ENCODE data around the gene NHLRC4. TPM values are rescaled to one million over a fixed set of nuclear protein-coding genes. Genes with fewer than 3 reads are reported as not detected.

The NHLRC4 gene
- polyA plus RNA-seq, 2 of the 4 experiments (the other 2 are of a cell fraction), result 0.03 to 0.09 TPM

GRCh38 chr16:560701-561412 is 5.9 kb upstream of the NHLRC4 start:
- Histone ChIP-seq H3K4me3 (peak overlapping the region; percentile 47), H3K27ac (peak overlapping the region in 1 of 2 experiments; percentile 75; a peak in 3 of 6 replicates), H3K4me2 (peak overlapping the region; percentile 97), H3K9me3 (no peaks in the 10 kb centered on the region), H3K4me1 (peaks cover 12% of the 10 kb centered on the region; the same call in 2 of the 3 replicates)
- ATAC-seq (no peak), DNase-seq (ENCODE audit: low read depth in 1 of 2, low spot score in 1 of 2) (no peak), FAIRE-seq (no peak)
- 80% methylated on average over 1 of the region's 54 CpGs for WGBS (ENCODE audit: missing lambda C conversion rate)
- CTCF ChIA-PET, result interaction anchor here (6.1 kb wide), 1 partner anchor 14 kb away, joined by 24 read pairs; no protein-coding TSS in a partner anchor
- POLR2A ChIA-PET, result no interaction called here
- TF ChIP-seq CHD4 (IDR thresholded peaks at IDR 0.05; ENCODE audit: borderline replicate concordance), result no peak
- no peak for TF ChIP-seq ATOH8 (CRISPR knock-in tag; IDR thresholded peaks at IDR 0.05; ENCODE audit: low read depth)
- no peak for TF ChIP-seq HEYL (CRISPR knock-in tag; IDR thresholded peaks at IDR 0.05)
- no peak for TF ChIP-seq BHLHE40 (IDR thresholded peaks at IDR 0.05; ENCODE audit: low read depth, low read length)
- TF ChIP-seq MYC (IDR thresholded peaks at IDR 0.05; ENCODE audit: borderline replicate concordance, low read length), result no peak
- TF ChIP-seq NPAS2 (CRISPR knock-in tag; IDR thresholded peaks at IDR 0.05; ENCODE audit: borderline replicate concordance), result no peak

DNA sequence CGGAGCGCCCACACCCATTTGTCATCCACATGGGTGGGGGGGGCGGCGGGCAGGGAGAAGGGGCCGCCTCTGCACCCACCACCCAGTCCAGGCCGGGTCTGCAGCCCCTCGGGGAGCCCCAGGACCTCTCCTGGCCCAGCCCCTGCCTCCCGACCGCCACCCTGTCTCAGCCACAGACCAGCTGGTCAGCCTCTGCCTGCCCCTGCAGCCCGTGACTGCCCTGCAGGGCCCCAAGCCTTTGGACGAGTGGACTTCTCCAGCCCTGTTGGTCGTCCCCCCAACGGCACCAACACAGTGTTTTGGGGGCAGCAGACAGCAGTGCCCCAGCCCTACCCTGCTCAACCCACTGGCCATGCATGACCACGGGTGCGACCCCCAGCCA is 5.4 kb upstream of the NHLRC4 start:
- POLR2A ChIA-PET, result no interaction called here
- no peak for FAIRE-seq
- Histone ChIP-seq H3K4me1 (peaks cover 12% of the 10 kb centered on the region), H3K9me3 (no peaks in the 10 kb centered on the region), H3K27ac (no peak overlapping the region), H3K4me3 (no peak overlapping the region), H3K4me2 (no peak overlapping the region)
- DNase-seq (ENCODE audit: low read depth in 1 of 2, low spot score in 1 of 2), result no peak
- CTCF ChIA-PET, result interaction anchor here (0.6 to 0.8 kb wide), 2 partner anchors 18 to 139 kb away, joined by 3 read pairs; no protein-coding TSS in a partner anchor
- peak in 1 of 2 experiments; percentile 2; a peak in 1 of 6 replicates for ATAC-seq
- no peak for TF ChIP-seq FOSB (CRISPR knock-in tag; IDR thresholded peaks at IDR 0.05)
- TF ChIP-seq ATOH8 (CRISPR knock-in tag; IDR thresholded peaks at IDR 0.05; ENCODE audit: low read depth), result no peak
- TF ChIP-seq, protein P1, sequence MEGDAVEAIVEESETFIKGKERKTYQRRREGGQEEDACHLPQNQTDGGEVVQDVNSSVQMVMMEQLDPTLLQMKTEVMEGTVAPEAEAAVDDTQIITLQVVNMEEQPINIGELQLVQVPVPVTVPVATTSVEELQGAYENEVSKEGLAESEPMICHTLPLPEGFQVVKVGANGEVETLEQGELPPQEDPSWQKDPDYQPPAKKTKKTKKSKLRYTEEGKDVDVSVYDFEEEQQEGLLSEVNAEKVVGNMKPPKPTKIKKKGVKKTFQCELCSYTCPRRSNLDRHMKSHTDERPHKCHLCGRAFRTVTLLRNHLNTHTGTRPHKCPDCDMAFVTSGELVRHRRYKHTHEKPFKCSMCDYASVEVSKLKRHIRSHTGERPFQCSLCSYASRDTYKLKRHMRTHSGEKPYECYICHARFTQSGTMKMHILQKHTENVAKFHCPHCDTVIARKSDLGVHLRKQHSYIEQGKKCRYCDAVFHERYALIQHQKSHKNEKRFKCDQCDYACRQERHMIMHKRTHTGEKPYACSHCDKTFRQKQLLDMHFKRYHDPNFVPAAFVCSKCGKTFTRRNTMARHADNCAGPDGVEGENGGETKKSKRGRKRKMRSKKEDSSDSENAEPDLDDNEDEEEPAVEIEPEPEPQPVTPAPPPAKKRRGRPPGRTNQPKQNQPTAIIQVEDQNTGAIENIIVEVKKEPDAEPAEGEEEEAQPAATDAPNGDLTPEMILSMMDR (IDR thresholded peaks at IDR 0.05), result no peak
- 61% methylated on average over 8 of the region's 15 CpGs for WGBS (ENCODE audit: missing lambda C conversion rate)

- Histone ChIP-seq H3K4me1 (peaks cover 20% of the 10 kb centered on the region), H3K9me3 (no peaks in the 10 kb centered on the region), H3K27ac (no peak overlapping the region), H3K4me3 (no peak overlapping the region), H3K4me2 (no peak overlapping the region)
- ChIA-PET POLR2A (no interaction called here), CTCF (interaction anchor here (0.6 to 0.8 kb wide), 2 partner anchors 17 to 140 kb away, joined by 3 read pairs; no protein-coding TSS in a partner anchor)
- DNase-seq (ENCODE audit: low read depth in 1 of 2, low spot score in 1 of 2) (no peak), ATAC-seq (0 out of 6 replicates have a peak, but pooled peaks of 1 of the 2 experiments have one; percentile 2), FAIRE-seq (no peak)
- TF ChIP-seq, protein P2, sequence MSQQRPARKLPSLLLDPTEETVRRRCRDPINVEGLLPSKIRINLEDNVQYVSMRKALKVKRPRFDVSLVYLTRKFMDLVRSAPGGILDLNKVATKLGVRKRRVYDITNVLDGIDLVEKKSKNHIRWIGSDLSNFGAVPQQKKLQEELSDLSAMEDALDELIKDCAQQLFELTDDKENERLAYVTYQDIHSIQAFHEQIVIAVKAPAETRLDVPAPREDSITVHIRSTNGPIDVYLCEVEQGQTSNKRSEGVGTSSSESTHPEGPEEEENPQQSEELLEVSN (IDR thresholded peaks at IDR 0.05; ENCODE audit: borderline replicate concordance, low read depth), result no peak
- no peak for TF ChIP-seq ZNF302 (CRISPR knock-in tag; IDR thresholded peaks at IDR 0.05)
- no peak for TF ChIP-seq ESRRA (IDR thresholded peaks at IDR 0.05; ENCODE audit: borderline replicate concordance, low read length)
- no peak for TF ChIP-seq ELK1 (IDR thresholded peaks at IDR 0.05; ENCODE audit: low read depth, low read length)
- TF ChIP-seq CHD4 (IDR thresholded peaks at IDR 0.05; ENCODE audit: borderline replicate concordance), result no peak
- no peak for TF ChIP-seq ZC3H11A (IDR thresholded peaks at IDR 0.05)
- TF ChIP-seq BHLHE40 (IDR thresholded peaks at IDR 0.05; ENCODE audit: low read depth, low read length), result no peak
- no peak for TF ChIP-seq POLR2AphosphoS2 (conservative IDR thresholded peaks at IDR 0.05; ENCODE audit: low read length)
- TF ChIP-seq, protein P3, sequence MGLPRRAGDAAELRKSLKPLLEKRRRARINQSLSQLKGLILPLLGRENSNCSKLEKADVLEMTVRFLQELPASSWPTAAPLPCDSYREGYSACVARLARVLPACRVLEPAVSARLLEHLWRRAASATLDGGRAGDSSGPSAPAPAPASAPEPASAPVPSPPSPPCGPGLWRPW (IDR thresholded peaks at IDR 0.05), result no peak
- TF ChIP-seq ZSCAN20 (CRISPR knock-in tag; IDR thresholded peaks at IDR 0.05), result no peak
- TF ChIP-seq GATA3 (IDR thresholded peaks at IDR 0.05; ENCODE audit: borderline replicate concordance), result no peak
- TF ChIP-seq CBX8 (IDR thresholded peaks at IDR 0.05), result no peak
- TF ChIP-seq JUN (IDR thresholded peaks at IDR 0.05), result no peak
- no peak for TF ChIP-seq FOSB (CRISPR knock-in tag; IDR thresholded peaks at IDR 0.05)
- TF ChIP-seq ATOH8 (CRISPR knock-in tag; IDR thresholded peaks at IDR 0.05; ENCODE audit: low read depth), result no peak
- WGBS (ENCODE audit: missing lambda C conversion rate), result 76% methylated on average over 43 of the region's 43 CpGs
Measured at GRCh38 chr16:561957-562938, 4.6 kb upstream of the NHLRC4 start.
